ENCODE measurements around the gene CRACR2B.

DNA sequence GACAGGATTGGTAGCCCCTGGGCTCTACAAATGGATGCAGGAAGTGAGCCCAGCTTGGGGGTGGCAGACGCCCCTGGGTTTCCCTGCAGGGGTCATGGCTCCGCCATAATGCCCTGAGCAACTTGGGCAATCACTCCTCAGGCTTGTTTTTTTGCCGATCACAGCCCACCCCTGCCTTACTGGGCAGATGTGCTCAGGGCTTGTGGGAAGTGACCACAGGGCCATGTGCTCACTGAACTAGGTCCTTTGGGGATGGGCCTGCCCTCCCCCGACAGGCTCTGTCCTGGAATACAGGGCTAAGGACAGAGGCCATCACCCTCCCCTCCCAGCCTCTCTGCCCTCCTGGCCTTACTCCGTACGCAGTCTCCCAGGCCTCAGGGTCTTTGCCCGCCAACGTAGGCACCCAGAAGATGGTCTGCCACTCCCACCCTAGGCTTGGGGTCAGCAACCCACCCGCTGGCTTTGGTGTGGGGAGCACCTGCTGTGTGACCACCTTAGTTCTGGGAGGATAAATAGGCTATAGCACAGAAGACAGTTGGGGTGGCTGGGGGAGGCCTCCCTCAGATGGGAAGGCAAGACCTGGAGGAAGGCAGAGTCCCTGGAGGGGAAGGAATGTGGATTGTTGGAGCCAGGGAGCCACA, 14.1 kb upstream of the CRACR2B start:
- TF ChIP-seq CTCF (IDR thresholded peaks at IDR 0.05): no peak
- TF ChIP-seq POLR2AphosphoS5 (IDR thresholded peaks at IDR 0.05): no peak

All from transverse colon (tissue), 4 donors.